ENCODE measurements around the gene ZNHIT2.
A peak's percentile ranks its signal among the peaks of the same experiment; 100 is the strongest.

The ZNHIT2 gene

DNA sequence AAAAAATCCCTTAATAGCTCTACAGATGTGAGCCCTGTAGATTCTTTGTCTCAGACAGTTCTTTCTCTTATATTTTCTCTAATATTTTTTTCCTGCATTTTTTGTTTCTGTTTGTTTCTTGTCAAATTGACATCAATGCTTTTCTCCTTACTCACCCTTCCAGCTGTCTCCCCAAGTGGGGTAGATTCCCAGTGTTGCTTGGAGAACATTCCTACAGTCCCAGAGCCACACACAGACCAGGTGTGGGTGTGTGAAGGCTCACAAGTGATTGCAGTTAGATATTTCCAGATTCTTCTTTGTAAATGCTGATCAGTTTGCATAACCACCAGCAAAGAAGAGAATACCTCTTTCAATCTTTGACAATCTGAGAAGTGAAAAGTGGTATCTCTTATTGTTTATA lies 14.0 kb downstream of the ZNHIT2 start:
- no peak for DNase-seq (ENCODE audit: low read depth in 3 of 3)

GRCh38 chr11:65102142-65103095 lies 15.1 kb downstream of the ZNHIT2 start:
- no peak for DNase-seq (ENCODE audit: low read depth in 3 of 3)

DNA sequence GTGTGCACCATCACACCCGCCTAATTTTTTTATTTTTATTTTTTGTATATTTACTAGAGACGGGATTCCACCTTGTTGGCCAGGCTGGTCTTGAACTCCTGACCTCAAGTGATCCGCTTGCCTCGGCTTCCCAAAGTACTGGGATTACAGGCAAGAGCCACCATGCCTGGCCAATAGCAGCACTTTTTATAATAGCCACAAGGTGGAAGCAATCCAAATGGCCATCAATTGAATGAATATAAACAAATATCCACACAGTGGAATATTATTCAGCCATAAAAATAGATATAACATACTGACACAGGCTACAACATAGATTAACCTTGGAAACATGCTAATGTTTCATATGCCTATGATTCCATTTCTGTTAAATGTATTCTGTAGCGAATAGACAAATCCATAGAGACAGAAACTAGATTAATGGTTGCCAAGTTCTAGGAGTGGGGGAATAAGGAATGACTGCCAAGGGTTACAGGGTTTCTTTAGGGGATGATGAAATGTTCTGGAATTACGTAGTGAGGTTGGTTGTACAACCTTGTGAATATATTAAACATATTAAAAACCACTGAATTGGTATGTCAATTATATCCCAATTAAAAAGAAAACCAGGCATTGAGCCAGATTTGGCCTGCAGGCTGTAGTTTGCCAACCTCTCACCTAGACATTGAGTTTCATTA lies 16.7 kb downstream of the ZNHIT2 start:
- no peak for DNase-seq (ENCODE audit: low read depth in 3 of 3)

DNA sequence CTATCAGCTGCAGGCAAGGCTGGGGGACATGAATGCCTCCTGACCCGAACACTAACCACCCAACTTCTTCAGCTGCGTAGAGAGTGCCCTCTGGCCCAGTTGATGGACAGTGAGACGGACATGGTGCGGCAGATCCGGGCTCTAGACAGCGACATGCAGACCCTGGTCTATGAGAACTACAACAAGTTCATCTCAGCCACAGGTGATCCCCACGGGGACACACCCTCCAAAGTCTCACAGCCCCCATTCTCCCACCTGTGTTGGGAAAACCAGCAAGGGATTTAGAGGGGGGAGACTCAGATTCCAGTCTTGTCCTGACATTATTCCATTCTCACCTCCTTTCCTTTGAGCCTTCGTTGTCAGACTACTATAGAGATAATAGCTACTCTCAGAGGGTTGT lies 20.6 kb downstream of the ZNHIT2 start:
- DNase-seq (ENCODE audit: low read depth in 3 of 3), result no peak

- peak; percentile 65 to 86 (median 76) for DNase-seq (ENCODE audit: low read depth in 3 of 3)
These were observed 21.3 kb downstream of the ZNHIT2 start, which contains the start of gene VPS51 for GRCh38 chr11:65095974-65096806. Gene VPS51 (plus strand): TSS chr11:65096214. CDS start chr11:65096251, 37 bp downstream.

GRCh38 chr11:65095427-65095826 lies 22.1 kb downstream of the ZNHIT2 start:
- no peak for DNase-seq (ENCODE audit: low read depth in 3 of 3)

- DNase-seq (ENCODE audit: low read depth in 3 of 3), result no peak
These were observed 26.9 kb downstream of the ZNHIT2 start for GRCh38 chr11:65090628-65091027.

- no peak for DNase-seq (ENCODE audit: low read depth in 3 of 3)
These were observed 27.9 kb downstream of the ZNHIT2 start for GRCh38 chr11:65089621-65090020.

DNA sequence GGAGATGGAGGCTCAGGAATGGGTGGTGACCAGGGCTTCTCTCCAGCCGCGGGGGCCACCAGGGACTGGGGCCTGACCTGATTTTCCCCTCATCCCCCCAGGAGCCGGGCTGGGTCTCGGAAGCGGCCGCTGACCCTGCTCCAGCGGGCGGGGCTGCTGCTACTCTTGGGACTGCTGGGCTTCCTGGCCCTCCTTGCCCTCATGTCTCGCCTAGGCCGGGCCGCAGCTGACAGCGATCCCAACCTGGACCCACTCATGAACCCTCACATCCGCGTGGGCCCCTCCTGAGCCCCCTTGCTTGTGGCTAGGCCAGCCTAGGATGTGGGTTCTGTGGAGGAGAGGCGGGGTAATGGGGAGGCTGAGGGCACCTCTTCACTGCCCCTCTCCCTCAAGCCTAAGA lies 29.7 kb downstream of the ZNHIT2 start:
- DNase-seq (ENCODE audit: low read depth in 3 of 3), result no peak

DNA sequence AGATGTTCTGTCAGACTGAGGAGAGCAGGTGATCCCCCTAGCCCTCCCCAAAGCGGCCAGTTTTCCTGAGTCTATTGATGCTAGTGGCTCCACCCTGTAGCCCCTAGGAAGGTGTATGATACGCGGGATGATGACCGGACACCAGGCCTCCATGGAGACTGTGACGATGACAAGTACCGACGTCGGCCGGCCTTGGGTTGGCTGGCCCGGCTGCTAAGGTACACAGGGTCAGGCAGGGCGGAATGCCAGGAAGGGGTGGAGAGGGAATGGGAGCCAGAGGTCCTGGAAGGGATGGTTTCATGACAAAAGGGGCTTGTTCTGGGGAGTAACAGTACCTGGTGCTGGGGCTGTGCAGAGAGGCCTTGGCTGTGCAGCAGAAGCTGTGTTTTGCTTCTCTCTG lies 30.3 kb downstream of the ZNHIT2 start:
- DNase-seq (ENCODE audit: low read depth in 3 of 3), result no peak

GRCh38 chr11:65086809-65087208 lies 30.7 kb downstream of the ZNHIT2 start:
- DNase-seq (ENCODE audit: low read depth in 3 of 3), result no peak

- DNase-seq (ENCODE audit: low read depth in 3 of 3), result no peak
These were observed 32.1 kb downstream of the ZNHIT2 start for GRCh38 chr11:65085446-65085845.

DNA sequence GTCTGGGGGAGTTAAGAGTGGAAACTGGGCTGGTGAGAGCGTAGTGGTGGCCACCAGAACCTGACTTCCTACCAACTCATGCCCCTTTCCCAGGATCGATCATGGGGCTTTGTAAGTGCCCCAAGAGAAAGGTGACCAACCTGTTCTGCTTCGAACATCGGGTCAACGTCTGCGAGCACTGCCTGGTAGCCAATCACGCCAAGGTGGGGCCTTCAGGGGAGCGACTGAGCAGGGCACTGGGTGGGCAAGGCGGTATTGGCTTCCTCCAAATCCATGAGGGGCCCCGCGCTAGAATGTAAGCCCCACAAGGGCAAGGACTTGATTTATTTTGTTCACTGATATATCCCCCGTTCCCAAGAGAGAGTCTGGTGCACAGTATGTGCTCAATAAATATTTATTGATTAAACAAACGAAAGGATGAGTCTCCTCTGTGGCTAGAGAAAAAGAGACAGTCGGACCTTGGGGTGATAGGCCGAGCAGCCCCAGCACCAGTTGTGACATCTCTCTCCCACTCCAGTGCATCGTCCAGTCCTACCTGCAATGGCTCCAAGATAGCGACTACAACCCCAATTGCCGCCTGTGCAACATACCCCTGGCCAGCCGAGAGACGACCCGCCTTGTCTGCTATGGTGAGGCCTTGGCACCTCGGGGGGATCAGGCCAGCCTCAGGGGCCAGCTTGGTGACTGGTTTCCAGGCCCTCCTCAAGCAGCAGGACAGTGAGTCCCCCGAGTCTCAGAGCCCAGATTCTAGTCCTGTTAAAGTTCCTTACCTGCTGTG lies 32.7 kb downstream of the ZNHIT2 start:
- no peak for DNase-seq (ENCODE audit: low read depth in 3 of 3)

DNA sequence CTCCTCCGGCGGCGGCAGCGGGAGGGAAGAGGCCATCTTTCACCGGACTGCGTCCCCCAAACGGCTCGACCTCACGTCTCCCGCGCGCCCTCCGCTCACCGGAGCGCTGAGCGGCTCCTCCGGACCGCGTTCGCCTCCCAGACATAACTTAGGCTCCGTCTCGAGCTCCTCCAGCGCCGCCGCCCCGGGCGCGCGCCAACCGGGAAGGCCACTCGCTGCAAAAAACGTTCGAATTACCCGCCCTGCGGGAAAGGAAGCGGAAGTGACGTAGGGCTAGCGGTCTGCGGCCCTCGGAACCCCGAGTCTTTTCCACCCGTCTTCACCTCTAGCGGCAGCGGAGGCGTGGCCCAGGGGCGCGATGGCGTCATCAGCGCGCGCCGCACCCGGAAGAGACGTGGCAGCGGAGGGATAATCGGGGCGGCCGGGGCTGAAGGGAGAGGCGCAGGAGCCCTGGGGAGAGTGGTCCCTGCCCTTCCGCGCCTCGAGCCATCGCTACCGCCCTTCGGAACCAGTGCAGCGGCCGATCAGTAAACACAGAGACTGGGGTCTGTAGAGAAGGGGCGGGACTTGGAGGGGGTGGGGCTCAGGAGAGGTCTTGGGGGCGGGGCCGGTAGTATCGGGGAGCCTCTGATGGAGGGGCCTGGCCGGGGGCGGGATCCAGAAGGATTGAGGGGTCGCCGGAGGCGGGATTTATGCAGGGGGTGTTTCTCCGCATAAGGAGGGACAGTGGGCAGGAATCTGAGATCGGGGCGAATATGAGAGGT lies 33.5 kb downstream of the ZNHIT2 start, which contains the start of the genes CDCA5 and ZFPL1:
TSS of gene CDCA5 (minus strand) at position 207 of the 764 bp plus-strand sequence. CDS start at position 145, 62 bp downstream.
TSS of gene ZFPL1 (plus strand) at position 389 of the 764 bp plus-strand sequence. CDS start 477 bp downstream, outside the sequence.
- DNase-seq (ENCODE audit: low read depth in 3 of 3), result peak; percentile 91 to 93 (median 93)

DNA sequence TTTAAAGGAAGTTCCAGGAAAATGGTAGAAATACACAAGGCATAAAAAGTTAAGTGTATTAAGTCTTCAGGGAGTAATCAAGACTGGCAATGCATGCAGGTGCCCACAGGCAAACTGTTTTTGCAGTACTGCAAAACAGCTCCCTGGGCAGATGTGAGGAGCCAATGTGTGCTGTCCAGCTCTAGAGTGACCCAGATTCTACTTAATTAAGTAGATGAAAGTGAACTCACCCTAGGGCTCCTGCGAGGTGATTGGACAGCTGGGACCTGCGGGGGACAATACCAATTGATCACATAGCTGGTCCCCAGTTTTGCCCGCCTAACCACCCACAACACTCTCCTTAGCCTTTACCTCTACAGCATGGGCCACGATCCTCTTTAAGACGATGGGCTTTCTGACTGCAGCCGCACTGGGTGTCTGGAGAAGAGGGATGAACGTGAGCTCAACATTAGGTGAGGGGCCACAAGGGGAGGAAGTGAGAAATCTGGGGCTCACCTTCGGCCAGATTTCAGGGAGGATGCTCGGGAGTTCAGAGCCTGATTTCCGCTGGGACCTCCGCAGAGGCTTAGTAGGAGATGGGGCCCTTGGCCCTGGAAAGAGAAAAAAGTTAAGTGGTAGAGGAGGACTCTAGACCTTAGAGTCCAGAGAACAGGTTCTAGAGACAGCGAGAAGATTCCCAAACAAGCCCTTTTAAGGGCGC lies 34.2 kb downstream of the ZNHIT2 start:
- no peak for DNase-seq (ENCODE audit: low read depth in 3 of 3)

DNA sequence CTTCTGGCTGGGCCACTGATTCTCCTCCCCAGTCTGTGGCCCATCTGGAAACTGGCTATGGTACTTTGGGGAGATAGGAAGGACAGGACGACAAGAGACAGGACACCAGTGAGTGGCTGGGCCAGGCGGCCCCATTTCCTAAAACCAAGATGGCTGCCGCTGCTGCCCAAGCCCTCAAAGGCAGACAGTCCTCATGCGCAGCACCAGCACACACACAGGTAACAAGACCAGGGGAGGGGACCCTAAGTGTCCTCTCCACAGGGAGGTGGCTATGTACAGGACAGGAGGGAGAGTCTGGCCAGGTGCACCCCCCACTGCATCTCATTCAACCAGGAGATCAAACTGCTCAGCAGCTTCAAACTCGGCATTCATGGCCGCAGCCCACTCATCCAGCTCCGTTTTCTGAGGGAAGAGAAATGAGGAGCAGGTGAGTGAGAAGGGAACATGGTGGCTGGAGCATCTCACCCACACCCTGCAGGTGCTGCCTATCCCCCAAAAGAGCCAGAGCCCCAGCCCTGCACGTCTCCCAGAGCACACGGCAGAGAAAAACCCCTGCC lies 38.6 kb downstream of the ZNHIT2 start:
- DNase-seq (ENCODE audit: low read depth in 3 of 3), result no peak

DNA sequence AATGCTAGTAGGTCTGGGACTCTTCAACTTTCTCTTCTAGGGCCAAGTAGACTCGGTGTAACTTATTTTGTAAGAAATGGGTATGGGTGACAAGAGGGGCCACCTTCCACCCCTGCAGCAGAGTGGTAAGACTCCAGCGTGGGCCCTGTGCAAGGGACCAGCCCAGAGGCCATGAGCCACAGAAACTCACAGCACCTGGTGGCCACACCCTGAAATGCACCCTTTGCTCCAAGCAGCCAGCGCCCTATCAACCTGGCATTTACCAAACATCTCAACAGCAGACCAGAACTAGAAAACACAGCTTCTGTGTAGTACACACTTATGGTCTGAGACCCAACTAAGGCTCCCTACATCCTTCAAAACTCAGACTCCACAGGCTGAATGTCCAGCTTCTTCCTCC lies 39.4 kb downstream of the ZNHIT2 start:
- DNase-seq (ENCODE audit: low read depth in 3 of 3), result peak; percentile 35 to 62 (median 40)

DNA sequence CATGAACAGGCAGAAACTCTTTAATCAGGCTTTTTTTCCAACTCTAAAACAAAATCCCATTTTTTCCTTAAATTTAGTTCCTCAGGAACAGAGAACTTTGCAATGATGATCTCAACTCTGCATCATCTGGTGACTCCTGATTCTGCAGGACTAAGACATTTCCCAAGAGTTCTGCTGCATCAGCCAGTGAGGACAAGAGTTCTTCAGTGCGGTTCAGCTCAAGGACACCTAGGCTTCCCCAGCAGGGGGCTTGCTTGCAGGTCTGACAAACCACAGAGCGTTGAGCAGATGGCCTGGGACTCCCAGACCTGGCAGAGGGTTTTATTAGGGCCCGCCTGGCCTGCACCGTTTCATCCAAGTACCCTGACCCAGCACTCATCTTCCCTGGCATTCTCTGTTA lies 40.0 kb downstream of the ZNHIT2 start:
- DNase-seq (ENCODE audit: low read depth in 3 of 3), result no peak

DNA sequence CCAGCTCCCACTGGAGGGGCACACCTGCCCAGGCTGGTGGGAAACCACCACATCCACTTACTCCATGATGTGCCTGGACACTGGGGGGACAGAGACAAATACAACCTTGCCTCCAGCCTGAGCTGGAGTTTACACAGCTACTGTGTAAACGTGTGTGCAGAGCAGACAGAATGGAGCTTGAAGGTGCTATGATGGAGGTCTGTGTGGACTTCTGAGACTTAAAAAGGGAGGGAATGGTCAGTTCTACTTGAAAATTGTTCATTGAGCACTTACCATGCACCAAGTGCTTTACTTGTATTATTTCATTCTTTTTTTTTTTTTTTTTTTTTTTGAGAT lies 44.9 kb downstream of the ZNHIT2 start:
- DNase-seq (ENCODE audit: low read depth in 3 of 3), result no peak

All from stimulated activated CD4-positive, alpha-beta T cell treated with anti-CD3 and anti-CD28 coated beads, TNF-alpha, amount 100 ng/mL, for 48 hours (primary cell).